ENCODE measurements around the gene TMEM256. TPM values are rescaled to one million over a fixed set of nuclear protein-coding genes. Genes with fewer than 3 reads are reported as not detected.

Gene TMEM256
- total RNA-seq, 1 experiment from 2014 or later, result 151 TPM

DNA sequence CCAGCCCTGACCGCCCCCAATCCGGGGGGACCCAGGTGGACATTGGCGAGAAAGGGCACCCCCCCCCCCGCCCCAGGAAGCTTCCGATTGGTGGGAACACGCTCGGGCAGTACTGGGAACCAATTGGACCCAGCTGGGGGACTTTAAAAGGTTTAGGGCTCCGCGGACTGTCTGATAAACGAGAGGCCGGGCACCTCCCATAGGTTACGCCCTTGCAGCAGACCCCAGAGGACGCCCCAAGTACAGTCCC lies 245 bp downstream of the TMEM256 start:
- H3K9me3 ChIP-seq (ENCODE audit: control insufficient read depth, low read depth, low read length), result no peaks in the 10 kb centered on the region
- H4K5ac ChIP-seq (ENCODE audit: insufficient read length, low read depth, low read length), result no peak overlapping the region
- no peak overlapping the region for H2BK15ac ChIP-seq (ENCODE audit: low read depth, low read length)
- H2AK5ac ChIP-seq (ENCODE audit: insufficient read length, low read length), result no peak overlapping the region
- H2BK120ac ChIP-seq (ENCODE audit: low read depth, low read length, poor library complexity, severe bottlenecking), result no peak overlapping the region
- H3K4me1 Mint-ChIP-seq, result peaks cover 26 to 37% of the 10 kb centered on the region in 2 experiments
- H3K9me3 Mint-ChIP-seq, result no peaks in the 10 kb centered on the region
- H3K18ac ChIP-seq (ENCODE audit: insufficient read length, low read depth, low read length), result no peak overlapping the region
- TF ChIP-seq, protein P1, sequence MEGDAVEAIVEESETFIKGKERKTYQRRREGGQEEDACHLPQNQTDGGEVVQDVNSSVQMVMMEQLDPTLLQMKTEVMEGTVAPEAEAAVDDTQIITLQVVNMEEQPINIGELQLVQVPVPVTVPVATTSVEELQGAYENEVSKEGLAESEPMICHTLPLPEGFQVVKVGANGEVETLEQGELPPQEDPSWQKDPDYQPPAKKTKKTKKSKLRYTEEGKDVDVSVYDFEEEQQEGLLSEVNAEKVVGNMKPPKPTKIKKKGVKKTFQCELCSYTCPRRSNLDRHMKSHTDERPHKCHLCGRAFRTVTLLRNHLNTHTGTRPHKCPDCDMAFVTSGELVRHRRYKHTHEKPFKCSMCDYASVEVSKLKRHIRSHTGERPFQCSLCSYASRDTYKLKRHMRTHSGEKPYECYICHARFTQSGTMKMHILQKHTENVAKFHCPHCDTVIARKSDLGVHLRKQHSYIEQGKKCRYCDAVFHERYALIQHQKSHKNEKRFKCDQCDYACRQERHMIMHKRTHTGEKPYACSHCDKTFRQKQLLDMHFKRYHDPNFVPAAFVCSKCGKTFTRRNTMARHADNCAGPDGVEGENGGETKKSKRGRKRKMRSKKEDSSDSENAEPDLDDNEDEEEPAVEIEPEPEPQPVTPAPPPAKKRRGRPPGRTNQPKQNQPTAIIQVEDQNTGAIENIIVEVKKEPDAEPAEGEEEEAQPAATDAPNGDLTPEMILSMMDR (conservative IDR thresholded peaks at IDR 0.05), result no peak
- H2BK5ac ChIP-seq (ENCODE audit: insufficient read length, low read length), result no peak overlapping the region
- H3K27ac Mint-ChIP-seq, result peak overlapping the region; percentile 84 to 96 (median 96); a peak in 4 of 7 replicates
- no peak overlapping the region for H3K56ac ChIP-seq (ENCODE audit: insufficient read length, low read depth, low read length)
- no peak overlapping the region for H4K8ac ChIP-seq (replicated peaks; ENCODE audit: insufficient read length, low read depth, low read length)
- no peak overlapping the region for H3T11ph ChIP-seq (ENCODE audit: low read length)
- no peak overlapping the region for H4K91ac ChIP-seq (ENCODE audit: insufficient read length, low read depth, low read length)
- H3K9ac ChIP-seq (ENCODE audit: extremely low read depth, insufficient read length, low read length), result peak overlapping the region; percentile 9
- peak overlapping the region; percentile 37 for H3K4me2 ChIP-seq (ENCODE audit: insufficient read depth, insufficient read length, low read length)
- no peak overlapping the region for H3K23ac ChIP-seq (ENCODE audit: insufficient read length, low read depth, low read length)
- H3K79me2 ChIP-seq (ENCODE audit: insufficient read depth, low read length), result no peaks in the 10 kb centered on the region
- no peaks in the 10 kb centered on the region; the same call in 1 of the 2 replicates for H3K4me1 ChIP-seq (ENCODE audit: insufficient read depth, low read length)
- WGBS (ENCODE audit: extremely low coverage, insufficient read length, low lambda C conversion rate), result no CpG with 5 or more reads among the region's 13 CpGs
- H3K4ac ChIP-seq (ENCODE audit: low read depth, low read length), result no peak overlapping the region
- peaks cover 3 to 11% (median 4%) of the 10 kb centered on the region in 3 experiments; a peak in 5 of 7 replicates for H3K36me3 Mint-ChIP-seq (ENCODE audit: insufficient read depth in 1 of 3, low read depth in 3 of 3)
- H3K23me2 ChIP-seq (ENCODE audit: insufficient read length, low read depth, low read length, poor library complexity, severe bottlenecking), result peaks cover 5% of the 10 kb centered on the region
- no peak for DNase-seq
- H3K27ac ChIP-seq (ENCODE audit: insufficient read length, low read depth, low read length), result no peak overlapping the region
- no peak overlapping the region for H2BK20ac ChIP-seq (ENCODE audit: low read depth, low read length, poor library complexity, severe bottlenecking)
- no peak overlapping the region for H2AFZ ChIP-seq (ENCODE audit: low read length)
- H3K27me3 ChIP-seq (ENCODE audit: insufficient read depth, low read length), result no peaks in the 10 kb centered on the region
- peak overlapping the region; percentile 7; the same call in 1 of the 2 replicates for H3K14ac ChIP-seq (ENCODE audit: insufficient read depth, low read length)
- H3K4me3 Mint-ChIP-seq, result peak overlapping the region; percentile 84 to 94
- no peaks in the 10 kb centered on the region for H3K79me1 ChIP-seq (ENCODE audit: insufficient read depth, low read depth, low read length, poor library complexity, severe bottlenecking)
- no peaks in the 10 kb centered on the region for H3K27me3 Mint-ChIP-seq (ENCODE audit: low read depth)
- no peaks in the 10 kb centered on the region for H4K20me1 ChIP-seq (ENCODE audit: control insufficient read depth, insufficient read depth, insufficient read length)
- no peak overlapping the region for H2BK12ac ChIP-seq (ENCODE audit: insufficient read length, low read depth, low read length)

Data from H9 (cell line).